ENCODE measurements around the gene ENGASE.

The ENGASE gene

GRCh38 chr17:79135628-79136405 lies 61.2 kb downstream of the ENGASE start:
- no peak for DNase-seq (ENCODE audit: low read depth in 2 of 2)

Data from activated CD4-positive, alpha-beta T cell treated with anti-CD3 and anti-CD28 coated beads for 24 hours (primary cell).